C4-2B (cell line): ENCODE measurements around the gene TCEAL5.

Source experiments
- ZFX ChIP-seq: fragments of 450-650 bp; IDR thresholded peaks from 2 replicates; pipeline ENCODE4 v1.6.1; 2017
- TF ChIP-seq, protein P1 (sequence below): fragments of 450-650 bp; conservative IDR thresholded peaks from 2 replicates; pipeline ENCODE4 v1.5.1; 2017; ENCODE audit warnings: mild to moderate bottlenecking

DNA sequence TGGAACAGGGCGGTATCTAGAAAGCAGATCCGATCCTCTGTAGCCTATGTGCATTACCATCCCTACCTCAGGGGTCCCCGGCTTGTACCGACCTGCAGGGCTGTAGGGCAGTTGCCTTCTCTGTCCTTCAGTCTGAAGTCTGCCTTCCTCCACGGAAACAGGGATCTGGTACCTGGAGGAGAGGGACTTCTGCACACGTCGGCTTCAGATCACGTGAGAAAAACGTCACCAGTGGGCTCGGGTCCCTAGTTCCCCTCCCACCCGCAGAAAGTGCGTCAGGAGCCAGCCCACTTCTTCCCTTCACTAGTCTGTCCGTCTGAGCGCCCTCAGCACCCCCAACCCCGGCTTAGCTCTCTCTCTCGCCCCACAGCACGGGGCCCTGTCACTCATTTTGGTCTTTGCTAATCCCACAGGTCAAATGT is at the start of gene TCEAL5:
- TF ChIP-seq, protein P1, sequence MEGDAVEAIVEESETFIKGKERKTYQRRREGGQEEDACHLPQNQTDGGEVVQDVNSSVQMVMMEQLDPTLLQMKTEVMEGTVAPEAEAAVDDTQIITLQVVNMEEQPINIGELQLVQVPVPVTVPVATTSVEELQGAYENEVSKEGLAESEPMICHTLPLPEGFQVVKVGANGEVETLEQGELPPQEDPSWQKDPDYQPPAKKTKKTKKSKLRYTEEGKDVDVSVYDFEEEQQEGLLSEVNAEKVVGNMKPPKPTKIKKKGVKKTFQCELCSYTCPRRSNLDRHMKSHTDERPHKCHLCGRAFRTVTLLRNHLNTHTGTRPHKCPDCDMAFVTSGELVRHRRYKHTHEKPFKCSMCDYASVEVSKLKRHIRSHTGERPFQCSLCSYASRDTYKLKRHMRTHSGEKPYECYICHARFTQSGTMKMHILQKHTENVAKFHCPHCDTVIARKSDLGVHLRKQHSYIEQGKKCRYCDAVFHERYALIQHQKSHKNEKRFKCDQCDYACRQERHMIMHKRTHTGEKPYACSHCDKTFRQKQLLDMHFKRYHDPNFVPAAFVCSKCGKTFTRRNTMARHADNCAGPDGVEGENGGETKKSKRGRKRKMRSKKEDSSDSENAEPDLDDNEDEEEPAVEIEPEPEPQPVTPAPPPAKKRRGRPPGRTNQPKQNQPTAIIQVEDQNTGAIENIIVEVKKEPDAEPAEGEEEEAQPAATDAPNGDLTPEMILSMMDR = no peak
- no peak for TF ChIP-seq ZFX
